K562 (cell line): ENCODE measurements around the gene SAXO2. TPM values are rescaled to one million over a fixed set of nuclear protein-coding genes. Genes with fewer than 3 reads are reported as not detected.

ENCODE experiments used
- C11orf30 ChIP-seq: fragments of 450-650 bp; IDR thresholded peaks from 2 replicates; pipeline ENCODE4 v1.6.1; 2016; ENCODE audit warnings: low read depth, mild to moderate bottlenecking
- CHD1 ChIP-seq: fragments of 200-600 bp; sonication (generic); IDR thresholded peaks from one replicate; pipeline ENCODE4 v1.6.1; 2012; ENCODE audit warnings: mild to moderate bottlenecking, moderate library complexity, low read length, inconsistent platforms
- HDGF ChIP-seq: fragments of 450-650 bp; IDR thresholded peaks from 2 replicates; pipeline ENCODE4 v1.6.1; 2016
- KLF13 ChIP-seq: fragments of 450-650 bp; IDR thresholded peaks from 2 replicates; pipeline ENCODE4 v1.6.1; 2016; ENCODE audit warnings: missing genetic modification characterization, low read depth, mild to moderate bottlenecking, missing compliant biosample characterization, moderate library complexity, borderline replicate concordance
- LCOR ChIP-seq: sonication (generic); formaldehyde crosslinking; IDR thresholded peaks from 2 replicates; pipeline ENCODE4 v1.8.0; 2022; ENCODE audit warnings: mild to moderate bottlenecking, missing genetic modification reagents
- MEIS2 ChIP-seq: fragments of 450-650 bp; IDR thresholded peaks from 2 replicates; pipeline ENCODE4 v1.6.1; 2014; ENCODE audit warnings: mild to moderate bottlenecking; ENCODE audit not compliant: partially characterized antibody
- NFIC ChIP-seq: fragments of 450-650 bp; IDR thresholded peaks from 2 replicates; pipeline ENCODE4 v1.6.1; 2017; ENCODE audit warnings: mild to moderate bottlenecking, inconsistent platforms
- PHF8 ChIP-seq: fragments of 200-600 bp; sonication (generic); IDR thresholded peaks from 2 replicates; pipeline ENCODE4 v1.6.1; 2012; ENCODE audit warnings: mixed run types, mild to moderate bottlenecking, inconsistent platforms, low read length, moderate library complexity, borderline replicate concordance
- SREBF1 ChIP-seq: fragments of 150-350 bp; IDR thresholded peaks from 2 replicates; pipeline ENCODE4 v1.6.1; 2014; ENCODE audit warnings: antibody characterized with exemption, low read depth, low read length, borderline replicate concordance
- TAF1 ChIP-seq: IDR thresholded peaks from 2 replicates; pipeline ENCODE4 v1.6.1; 2011; ENCODE audit warnings: mild to moderate bottlenecking, low read length, moderate library complexity; ENCODE audit not compliant: insufficient read depth, control insufficient read depth, severe bottlenecking; ENCODE audit errors: extremely low read depth
- TCF3 ChIP-seq: sonication (generic); formaldehyde crosslinking; IDR thresholded peaks from 2 replicates; pipeline ENCODE4 v1.4.0; 2020; ENCODE audit warnings: mild to moderate bottlenecking, missing genetic modification reagents
- TCF7L2 ChIP-seq: fragments of 150-350 bp; IDR thresholded peaks from 2 replicates; pipeline ENCODE4 v1.6.1; 2016; ENCODE audit warnings: low read depth, mild to moderate bottlenecking, low read length, moderate library complexity
- TFAM ChIP-seq: fragments of 250-450 bp; sonication (Bioruptor Pico); conservative IDR thresholded peaks from 2 replicates; pipeline ENCODE4 v1.5.0; 2021; ENCODE audit warnings: mild to moderate bottlenecking, moderate library complexity
- polyA plus RNA-seq, 8 experiments: library from polyadenylated mRNA; depleted of rRNA in 4 of 8; stranded (reverse) in 5 of 8; unstranded in 3 of 8; fragments of >200 nt; fragmentation: Nextera tagmentation in 2 of 8; fragmentation: Illumina TruSeq in 1 of 8; extraction: Ambion mirVana in 2 of 8; extraction: Trizol in 1 of 8; gene quantifications; 2 replicates each; pipeline versions ENCODE4 v1.2.1 to v1.2.3, GENCODE V29; 2011 to 2014; ENCODE audit warnings: inconsistent platforms in 1 of 8, missing spikeins in 1 of 8
- total RNA-seq, 7 experiments: library from RNA; depleted of rRNA in 6 of 7; stranded (reverse); fragments of >200 nt in 6 of 7; fragmentation: Illumina TruSeq in 2 of 7; extraction: Trizol in 2 of 7; gene quantifications; 2 replicates each; pipeline versions ENCODE4 v1.2.1 to v1.2.3, GENCODE V29; 2011 to 2021; ENCODE audit warnings: low replicate concordance in 1 of 7
- TF ChIP-seq, protein P1 (sequence below), 2 experiments: fragments of 450-650 bp in 1 of 2; sonication (generic) in 1 of 2; formaldehyde crosslinking in 1 of 2; IDR thresholded peaks; 2 replicates each; pipeline versions ENCODE4 v1.7.1 to v1.9.0; 2016 to 2022; ENCODE audit warnings: inconsistent platforms in 1 of 2, mild to moderate bottlenecking in 1 of 2, missing genetic modification reagents in 1 of 2
- TF ChIP-seq, protein P2 (sequence below): fragments of 250-450 bp; sonication (Bioruptor Pico); IDR thresholded peaks from 2 replicates; pipeline ENCODE4 v1.4.0; 2020; ENCODE audit warnings: mild to moderate bottlenecking, moderate library complexity, borderline replicate concordance

Gene SAXO2
- total and polyA plus RNA-seq, 9 of the 15 experiments (the other 6 are each of a cell fraction or from before 2014, with no cell fraction given), result 3.1 to 14.2 (median 8.2) TPM

DNA sequence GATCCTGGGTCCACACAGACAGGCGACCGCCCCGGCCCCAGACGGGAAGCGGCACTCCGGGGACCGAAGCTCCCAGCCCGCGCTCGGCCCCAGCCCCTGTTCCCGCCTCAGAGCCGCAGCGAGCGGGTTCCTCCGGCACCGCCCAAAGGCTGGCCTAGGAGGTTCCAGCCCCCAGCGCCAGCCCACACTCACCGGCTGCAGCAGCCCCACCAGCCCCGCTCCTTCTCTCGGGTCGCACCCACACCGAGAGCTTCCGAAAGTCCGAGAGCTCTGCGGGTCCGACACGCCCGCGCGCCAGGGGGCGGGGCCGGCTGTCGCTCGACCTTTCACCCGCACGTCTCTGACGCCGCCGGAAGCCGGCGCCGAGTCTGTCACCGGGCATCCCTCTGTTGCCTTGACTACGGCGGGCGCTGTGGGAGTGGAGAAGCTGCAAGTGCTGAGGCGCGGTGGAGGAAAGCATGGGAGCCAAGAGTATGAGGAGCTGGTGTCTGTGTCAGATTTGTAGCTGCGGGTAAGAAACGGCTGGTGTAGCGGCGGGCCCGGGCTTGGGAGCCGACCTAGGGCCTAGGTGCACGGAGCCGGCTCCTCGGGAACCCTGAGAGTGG is at the start of gene SAXO2, which contains the start of gene EFL1 (continued):
- TF ChIP-seq, protein P1, sequence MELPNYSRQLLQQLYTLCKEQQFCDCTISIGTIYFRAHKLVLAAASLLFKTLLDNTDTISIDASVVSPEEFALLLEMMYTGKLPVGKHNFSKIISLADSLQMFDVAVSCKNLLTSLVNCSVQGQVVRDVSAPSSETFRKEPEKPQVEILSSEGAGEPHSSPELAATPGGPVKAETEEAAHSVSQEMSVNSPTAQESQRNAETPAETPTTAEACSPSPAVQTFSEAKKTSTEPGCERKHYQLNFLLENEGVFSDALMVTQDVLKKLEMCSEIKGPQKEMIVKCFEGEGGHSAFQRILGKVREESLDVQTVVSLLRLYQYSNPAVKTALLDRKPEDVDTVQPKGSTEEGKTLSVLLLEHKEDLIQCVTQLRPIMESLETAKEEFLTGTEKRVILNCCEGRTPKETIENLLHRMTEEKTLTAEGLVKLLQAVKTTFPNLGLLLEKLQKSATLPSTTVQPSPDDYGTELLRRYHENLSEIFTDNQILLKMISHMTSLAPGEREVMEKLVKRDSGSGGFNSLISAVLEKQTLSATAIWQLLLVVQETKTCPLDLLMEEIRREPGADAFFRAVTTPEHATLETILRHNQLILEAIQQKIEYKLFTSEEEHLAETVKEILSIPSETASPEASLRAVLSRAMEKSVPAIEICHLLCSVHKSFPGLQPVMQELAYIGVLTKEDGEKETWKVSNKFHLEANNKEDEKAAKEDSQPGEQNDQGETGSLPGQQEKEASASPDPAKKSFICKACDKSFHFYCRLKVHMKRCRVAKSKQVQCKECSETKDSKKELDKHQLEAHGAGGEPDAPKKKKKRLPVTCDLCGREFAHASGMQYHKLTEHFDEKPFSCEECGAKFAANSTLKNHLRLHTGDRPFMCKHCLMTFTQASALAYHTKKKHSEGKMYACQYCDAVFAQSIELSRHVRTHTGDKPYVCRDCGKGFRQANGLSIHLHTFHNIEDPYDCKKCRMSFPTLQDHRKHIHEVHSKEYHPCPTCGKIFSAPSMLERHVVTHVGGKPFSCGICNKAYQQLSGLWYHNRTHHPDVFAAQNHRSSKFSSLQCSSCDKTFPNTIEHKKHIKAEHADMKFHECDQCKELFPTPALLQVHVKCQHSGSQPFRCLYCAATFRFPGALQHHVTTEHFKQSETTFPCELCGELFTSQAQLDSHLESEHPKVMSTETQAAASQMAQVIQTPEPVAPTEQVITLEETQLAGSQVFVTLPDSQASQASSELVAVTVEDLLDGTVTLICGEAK (IDR thresholded peaks at IDR 0.05), result peak; percentile 74
- TF ChIP-seq, protein P1 (CRISPR knock-in tag; IDR thresholded peaks at IDR 0.05), result no peak
- TF ChIP-seq TCF7L2 (no peak), CHD1 (no peak), PHF8 (peak; percentile 80; the same call in 1 of the 2 replicates), TFAM (CRISPR knock-in tag) (no peak), TCF3 (CRISPR knock-in tag) (peak; percentile 24; the same call in 1 of the 2 replicates), KLF13 (tag) (peak; percentile 89; the same call in 1 of the 2 replicates), SREBF1 (no peak), NFIC (0 out of 2 replicates have a peak, but pooled peaks have one; percentile 21), TAF1 (peak; percentile 29), HDGF (no peak), MEIS2 (peak; percentile 73), LCOR (CRISPR knock-in tag) (peak; percentile 26; the same call in 1 of the 2 replicates), C11orf30 (peak; percentile 61)
- TF ChIP-seq, protein P2, sequence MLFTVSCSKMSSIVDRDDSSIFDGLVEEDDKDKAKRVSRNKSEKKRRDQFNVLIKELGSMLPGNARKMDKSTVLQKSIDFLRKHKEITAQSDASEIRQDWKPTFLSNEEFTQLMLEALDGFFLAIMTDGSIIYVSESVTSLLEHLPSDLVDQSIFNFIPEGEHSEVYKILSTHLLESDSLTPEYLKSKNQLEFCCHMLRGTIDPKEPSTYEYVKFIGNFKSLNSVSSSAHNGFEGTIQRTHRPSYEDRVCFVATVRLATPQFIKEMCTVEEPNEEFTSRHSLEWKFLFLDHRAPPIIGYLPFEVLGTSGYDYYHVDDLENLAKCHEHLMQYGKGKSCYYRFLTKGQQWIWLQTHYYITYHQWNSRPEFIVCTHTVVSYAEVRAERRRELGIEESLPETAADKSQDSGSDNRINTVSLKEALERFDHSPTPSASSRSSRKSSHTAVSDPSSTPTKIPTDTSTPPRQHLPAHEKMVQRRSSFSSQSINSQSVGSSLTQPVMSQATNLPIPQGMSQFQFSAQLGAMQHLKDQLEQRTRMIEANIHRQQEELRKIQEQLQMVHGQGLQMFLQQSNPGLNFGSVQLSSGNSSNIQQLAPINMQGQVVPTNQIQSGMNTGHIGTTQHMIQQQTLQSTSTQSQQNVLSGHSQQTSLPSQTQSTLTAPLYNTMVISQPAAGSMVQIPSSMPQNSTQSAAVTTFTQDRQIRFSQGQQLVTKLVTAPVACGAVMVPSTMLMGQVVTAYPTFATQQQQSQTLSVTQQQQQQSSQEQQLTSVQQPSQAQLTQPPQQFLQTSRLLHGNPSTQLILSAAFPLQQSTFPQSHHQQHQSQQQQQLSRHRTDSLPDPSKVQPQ (CRISPR knock-in tag), result no peak
